Measurements from ENCODE around the gene CSNK2A2.
A peak's percentile ranks its signal among the peaks of the same experiment; 100 is the strongest.

The CSNK2A2 gene

GRCh38 chr16:58230259-58230658 is 32.4 kb upstream of the CSNK2A2 start:
- ChIA-PET CTCF (interaction anchor here (0.5 kb wide), 1 partner anchor 103 kb away, joined by 3 read pairs; no protein-coding TSS in a partner anchor), POLR2A (ENCODE audit: low non-redundant PET) (interaction anchor here (0.8 kb wide), 1 partner anchor 8 kb away, joined by 3 read pairs; no protein-coding TSS in a partner anchor)
- no peak for DNase-seq (ENCODE audit: low spot score)
- TF ChIP-seq CTCF (conservative IDR thresholded peaks at IDR 0.05; ENCODE audit: low read depth), result no peak
- H3K27ac ChIP-seq, result no peak overlapping the region

GRCh38 chr16:58226790-58227189 is 28.9 kb upstream of the CSNK2A2 start:
- no peak for TF ChIP-seq CTCF (conservative IDR thresholded peaks at IDR 0.05; ENCODE audit: low read depth)
- DNase-seq (ENCODE audit: low spot score), result no peak
- POLR2A ChIA-PET (ENCODE audit: low non-redundant PET), result no interaction called here
- H3K27ac ChIP-seq, result no peak overlapping the region
- CTCF ChIA-PET, result no interaction called here

GRCh38 chr16:58225965-58226602 is 28.2 kb upstream of the CSNK2A2 start:
- ChIA-PET POLR2A (ENCODE audit: low non-redundant PET) (no interaction called here), CTCF (interaction anchor here (0.6 to 0.7 kb wide), 2 partner anchors 27 to 69 kb away, joined by 3 to 4 read pairs; no protein-coding TSS in a partner anchor)
- no peak for TF ChIP-seq CTCF (conservative IDR thresholded peaks at IDR 0.05; ENCODE audit: low read depth)
- no peak for DNase-seq (ENCODE audit: low spot score)
- no peak overlapping the region for H3K27ac ChIP-seq

- TF ChIP-seq CTCF (conservative IDR thresholded peaks at IDR 0.05; ENCODE audit: low read depth), result no peak
- ChIA-PET CTCF (interaction anchor here (0.6 to 0.7 kb wide), 2 partner anchors 60 to 506 kb away, joined by 3 read pairs; no protein-coding TSS in a partner anchor), POLR2A (ENCODE audit: low non-redundant PET) (interaction anchor here (0.5 kb wide), 1 partner anchor 7 kb away, joined by 3 read pairs; no protein-coding TSS in a partner anchor)
- DNase-seq (ENCODE audit: low spot score), result peak; percentile 84
- no peak overlapping the region for H3K27ac ChIP-seq
Measured at GRCh38 chr16:58222532-58223316, 24.8 kb upstream of the CSNK2A2 start.

GRCh38 chr16:58219432-58219831 is 21.5 kb upstream of the CSNK2A2 start:
- ChIA-PET CTCF (no interaction called here), POLR2A (ENCODE audit: low non-redundant PET) (no interaction called here)
- TF ChIP-seq CTCF (conservative IDR thresholded peaks at IDR 0.05; ENCODE audit: low read depth), result no peak
- DNase-seq (ENCODE audit: low spot score), result no peak
- H3K27ac ChIP-seq, result no peak overlapping the region

- no peak overlapping the region for H3K27ac ChIP-seq
- DNase-seq (ENCODE audit: low spot score), result no peak
- CTCF ChIA-PET, result interaction anchor here (0.6 kb wide), 1 partner anchor 38 kb away, joined by 3 read pairs; no protein-coding TSS in a partner anchor
- POLR2A ChIA-PET (ENCODE audit: low non-redundant PET), result no interaction called here
- TF ChIP-seq CTCF (conservative IDR thresholded peaks at IDR 0.05; ENCODE audit: low read depth), result no peak
Measured at GRCh38 chr16:58218786-58219185, 20.9 kb upstream of the CSNK2A2 start.
